ENCODE measurements around the gene OR4A5. TPM values are rescaled to one million over a fixed set of nuclear protein-coding genes. Genes with fewer than 3 reads are reported as not detected.
"Not testable (repeated sequence)": the region's sequence is repeated elsewhere in the genome, so short reads cannot be mapped to it uniquely, and the experiment has no call there.

The OR4A5 gene, protein sequence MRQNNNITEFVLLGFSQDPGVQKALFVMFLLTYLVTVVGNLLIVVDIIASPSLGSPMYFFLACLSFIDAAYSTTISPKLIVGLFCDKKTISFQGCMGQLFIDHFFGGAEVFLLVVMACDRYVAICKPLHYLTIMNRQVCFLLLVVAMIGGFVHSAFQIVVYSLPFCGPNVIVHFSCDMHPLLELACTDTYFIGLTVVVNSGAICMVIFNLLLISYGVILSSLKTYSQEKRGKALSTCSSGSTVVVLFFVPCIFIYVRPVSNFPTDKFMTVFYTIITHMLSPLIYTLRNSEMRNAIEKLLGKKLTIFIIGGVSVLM
- not detected for total RNA-seq
- long read RNA-seq, donor 1: 0 reads
- long read RNA-seq, donor 2: 0 reads

DNA sequence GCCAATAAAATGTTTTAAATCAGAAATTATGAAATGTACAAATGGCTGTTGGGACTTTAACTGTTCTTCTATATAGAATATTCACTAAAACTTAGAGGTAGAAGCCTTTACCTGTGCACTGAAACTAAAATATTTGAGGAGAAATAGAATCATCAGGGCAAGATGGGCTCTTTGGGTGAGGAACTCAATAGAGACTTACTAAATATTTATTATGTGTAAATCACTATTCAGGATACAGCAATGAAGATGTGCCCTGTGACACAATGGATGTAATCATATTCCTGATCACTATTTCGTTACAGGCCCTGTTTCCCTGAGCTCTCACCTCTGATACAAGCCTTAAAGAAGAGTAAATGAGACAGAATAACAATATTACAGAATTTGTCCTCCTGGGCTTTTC, at the start of gene OR4A5:
TSS of gene OR4A5 (plus strand) at position 301 of the 400 bp plus-strand sequence. CDS start at position 354, 53 bp downstream.
- ATAC-seq; DNase-seq; H3K36me3 ChIP-seq (ENCODE audit: low read depth); H3K4me1 ChIP-seq (ENCODE audit: low read depth); intact Hi-C loops (cut with DNase I, micrococcal nuclease); H3K4me3 ChIP-seq: not testable (repeated sequence)
- H3K9me3 ChIP-seq: peaks cover 58% of the 10 kb centered on the region

GRCh38 chr11:54720094-54720493, 13.5 kb downstream of the OR4A5 start:
- H3K36me3 ChIP-seq (ENCODE audit: low read depth); ATAC-seq; H3K4me3 ChIP-seq; intact Hi-C loops (cut with DNase I, micrococcal nuclease); H3K4me1 ChIP-seq (ENCODE audit: low read depth); DNase-seq: not testable (repeated sequence)
- H3K9me3 ChIP-seq: peaks cover 57% of the 10 kb centered on the region

Other genes starting within 250 kb of the OR4A5 start
- gene OR4C46, start 102.8 kb upstream of the OR4A5 start, total RNA-seq: not detected